Astrocyte of the hippocampus (primary cell): ENCODE measurements around the gene DEK.

Source experiments
- DNase-seq: peaks from one replicate; pipeline ENCODE4 v3.0.0; 2011; ENCODE audit warnings: low read depth, low spot score

DEK gene

DNA sequence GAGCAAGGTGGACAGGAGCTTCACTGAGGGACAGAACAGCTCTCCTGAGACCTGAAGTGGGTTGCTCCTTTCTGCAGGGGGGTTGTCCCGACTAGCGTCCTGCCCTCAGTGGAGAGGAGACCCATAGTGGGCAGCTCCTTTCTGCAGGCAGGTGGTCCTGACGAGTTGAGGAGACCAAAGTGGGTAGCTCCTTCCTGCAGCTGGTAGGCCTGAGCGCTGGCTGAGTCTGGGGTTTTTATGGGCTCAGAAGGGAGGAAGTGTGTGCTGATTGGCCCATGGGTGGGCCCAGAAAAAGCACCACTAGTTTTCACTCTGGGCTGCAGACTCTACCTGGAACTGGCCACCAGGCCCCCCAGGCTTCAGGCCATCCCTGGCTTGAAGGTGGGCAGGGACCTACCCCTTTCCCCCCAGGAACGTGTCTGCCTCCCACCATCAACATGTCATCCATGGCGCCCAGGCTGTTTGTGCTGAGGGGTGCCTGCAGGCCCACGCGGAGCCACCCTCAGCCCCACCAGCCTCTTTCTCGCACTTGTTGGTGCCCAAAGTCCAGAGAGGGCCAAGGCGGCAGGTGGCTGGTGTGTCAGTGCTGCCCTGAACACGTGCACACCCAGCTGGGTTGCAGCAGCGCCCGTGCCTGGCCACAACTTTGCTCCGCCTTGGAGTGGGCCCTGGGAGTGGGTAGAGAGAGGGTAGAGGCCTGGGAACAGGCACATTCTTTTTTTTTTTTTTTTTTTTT, 1.6 kb upstream of the DEK start:
- DNase-seq: no peak

GRCh38 chr6:18264923-18265377, 620 bp upstream of the DEK start:
- no peak for DNase-seq

- peak; percentile 39 for DNase-seq
Observed at GRCh38 chr6:18263418-18264218, 712 bp downstream of the DEK start.

DNA sequence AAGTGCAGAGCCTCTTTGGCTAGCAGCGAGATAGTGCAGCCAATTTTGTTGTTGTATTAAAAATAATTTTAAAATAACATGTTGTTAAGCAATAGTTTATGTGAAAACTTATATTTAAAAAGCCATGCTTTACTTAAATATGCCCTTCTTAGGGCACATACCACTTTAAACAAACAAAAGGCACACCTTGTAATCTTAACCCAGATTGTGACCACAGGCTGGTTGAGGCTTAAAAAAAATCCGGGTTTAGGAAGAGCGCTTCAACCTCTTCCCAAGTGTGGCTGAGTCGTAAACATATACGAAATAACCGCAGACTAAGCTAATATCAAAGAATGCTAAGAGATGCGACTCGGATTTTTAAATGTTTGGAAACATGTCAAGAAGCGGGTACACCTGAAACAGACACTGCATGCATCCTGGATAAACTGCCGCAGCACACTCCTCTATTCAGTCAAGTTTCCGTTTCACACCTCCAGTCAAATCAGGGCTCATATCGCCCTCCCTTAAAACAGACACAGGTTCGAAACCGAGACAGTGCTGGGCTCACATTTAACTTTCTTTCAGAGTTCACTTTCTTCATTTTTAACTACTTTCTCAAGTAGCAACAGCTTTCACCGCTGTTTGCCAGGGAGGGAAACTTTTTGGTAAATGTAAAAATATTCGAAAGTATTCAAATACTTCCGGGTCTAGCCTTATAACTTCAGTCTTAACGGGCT, 1.5 kb downstream of the DEK start:
- peak; percentile 37 for DNase-seq

DNA sequence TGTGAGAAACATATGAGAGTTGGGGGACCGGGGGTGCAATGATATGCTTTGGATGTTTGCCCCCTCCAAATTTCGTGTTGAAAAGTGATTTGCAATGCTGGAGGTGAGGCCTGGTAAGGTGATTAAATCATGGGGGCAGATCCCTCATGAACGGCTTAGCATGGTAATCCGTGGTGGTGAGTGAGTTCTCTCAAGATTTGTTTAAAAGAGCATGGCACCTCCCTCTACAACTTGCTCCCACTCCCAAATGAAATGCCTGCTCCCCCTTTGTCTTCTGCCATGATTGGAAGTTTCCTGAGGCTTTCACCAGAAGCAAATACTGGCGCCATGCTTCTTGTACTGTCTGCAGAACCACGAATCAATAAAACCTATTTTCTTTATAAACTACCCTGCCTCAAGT, 2.5 kb downstream of the DEK start:
- DNase-seq: no peak

DNA sequence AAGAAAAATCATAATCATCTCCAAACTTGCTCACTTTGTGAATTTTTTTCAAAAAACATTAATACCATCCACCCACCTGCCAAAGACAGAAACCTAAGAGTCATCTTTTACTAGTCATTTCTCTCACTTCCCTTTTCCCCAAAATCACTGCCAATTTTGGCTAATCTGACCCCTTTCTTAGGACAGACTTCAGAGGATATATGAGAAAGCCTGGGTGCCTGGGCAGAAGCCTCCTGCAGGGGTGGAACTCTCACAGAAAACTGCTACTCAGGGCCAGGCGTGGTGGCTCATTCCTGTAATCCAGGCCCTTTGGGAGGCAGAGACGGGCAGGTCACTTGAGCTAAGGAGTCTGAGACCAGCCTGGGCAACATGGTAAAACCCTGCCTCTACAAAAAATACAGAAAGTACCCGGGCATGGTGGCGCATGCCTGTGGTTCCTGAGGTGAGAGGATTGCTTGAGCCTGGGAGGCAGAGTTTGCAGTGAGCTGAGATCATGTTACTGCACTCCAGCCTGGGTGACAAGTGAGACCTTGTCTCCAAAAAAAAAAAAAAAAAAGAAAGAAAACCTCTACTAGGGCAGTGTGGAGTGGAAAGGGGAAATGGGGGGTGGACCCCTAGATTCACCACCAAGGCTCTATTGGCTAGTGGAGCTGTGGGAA, 3.8 kb downstream of the DEK start:
- peak; percentile 83 for DNase-seq

DNA sequence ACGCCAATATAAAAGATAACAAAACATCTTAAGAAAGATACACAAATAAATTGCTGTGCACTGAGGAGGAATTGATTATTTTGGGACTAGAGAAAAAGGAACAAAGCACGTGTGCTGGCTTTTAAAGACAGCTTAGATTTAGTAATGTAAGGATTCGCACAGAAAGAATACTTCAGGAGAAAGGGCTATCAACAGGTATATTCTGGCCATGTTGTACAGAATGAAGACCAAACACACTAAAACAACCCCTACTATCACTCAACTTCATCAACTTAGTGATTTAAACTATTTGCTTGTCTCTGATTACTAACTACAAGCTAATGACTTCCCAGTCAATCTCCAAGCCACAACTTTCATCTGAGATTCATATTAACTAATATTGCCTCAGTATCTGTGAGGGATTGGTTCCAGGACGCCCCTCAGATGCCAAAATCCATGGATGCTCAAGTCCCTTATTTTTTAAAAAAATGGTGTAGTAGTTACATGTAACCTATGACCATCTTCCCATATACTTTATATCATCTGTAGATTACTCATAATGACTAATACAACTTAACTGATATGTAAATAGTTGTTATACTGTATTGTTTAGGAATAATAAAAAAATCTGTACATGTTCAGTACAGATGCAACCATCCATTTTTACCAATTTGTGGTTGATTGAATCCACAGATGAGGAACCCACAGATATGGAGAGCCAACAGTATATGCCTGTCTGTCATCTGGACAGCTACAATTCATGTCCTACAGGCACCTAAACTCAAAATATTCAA, 4.5 kb downstream of the DEK start:
- DNase-seq: no peak

DNA sequence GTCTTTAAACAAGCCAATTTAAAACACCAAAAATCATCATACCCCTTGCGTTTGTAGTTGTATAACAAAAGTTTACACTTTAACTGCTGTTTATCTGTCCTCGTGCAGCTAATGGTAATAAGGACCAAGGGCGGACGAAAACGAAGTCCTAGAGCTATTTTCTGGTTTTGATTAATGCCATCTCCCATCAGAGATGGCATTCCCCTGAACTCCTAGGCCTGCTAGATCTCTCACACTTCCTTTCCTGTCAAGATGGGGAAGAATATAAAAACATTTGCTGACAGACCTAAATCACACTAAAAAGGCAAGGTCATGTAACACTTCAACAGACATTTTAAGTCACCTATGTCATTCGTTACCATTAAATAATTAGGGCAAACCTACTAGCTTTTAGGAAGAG, 9.5 kb downstream of the DEK start:
- DNase-seq: no peak

DNA sequence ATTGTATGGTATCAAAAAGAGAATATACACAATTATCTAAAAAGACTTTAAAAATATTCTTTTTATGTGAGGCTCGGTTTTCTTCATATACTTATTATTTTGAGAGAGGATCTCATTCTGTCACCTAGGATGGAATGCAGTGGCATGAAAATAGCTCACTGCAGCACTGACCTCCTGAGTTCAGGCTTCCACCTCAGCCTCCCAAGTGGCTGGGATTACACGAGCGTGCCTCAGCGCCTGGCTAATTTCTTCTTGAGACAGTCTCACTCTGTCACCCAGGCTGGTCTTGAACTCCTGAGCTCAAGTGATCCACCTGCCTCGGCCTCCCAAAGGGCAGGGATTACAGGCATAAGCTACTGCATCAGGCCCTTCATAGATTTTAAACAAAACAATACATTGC, 10.7 kb downstream of the DEK start:
- DNase-seq: no peak

- DNase-seq: no peak
Observed at GRCh38 chr6:18249271-18249670, 15.1 kb downstream of the DEK start.

GRCh38 chr6:18248698-18249097, 15.6 kb downstream of the DEK start:
- no peak for DNase-seq

DNA sequence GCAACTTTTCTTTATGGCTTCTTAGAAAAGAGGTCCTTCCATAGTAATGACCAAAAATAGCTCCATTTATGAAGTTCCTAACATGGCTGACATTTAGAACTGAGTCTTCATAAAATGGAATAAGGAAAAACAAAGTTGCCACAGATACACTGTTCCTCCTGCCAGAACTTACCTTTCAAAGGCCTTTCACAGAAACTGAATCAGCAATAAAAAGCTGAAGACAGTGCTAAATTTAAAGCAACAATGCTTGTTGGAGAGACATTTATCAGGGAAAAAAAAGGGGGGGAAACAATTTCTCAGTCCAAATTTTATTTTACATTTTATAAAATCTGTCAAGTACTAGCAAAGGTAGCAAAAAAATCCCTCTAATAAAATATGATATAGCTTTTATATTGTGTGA, 17.3 kb downstream of the DEK start:
- DNase-seq: no peak

DNA sequence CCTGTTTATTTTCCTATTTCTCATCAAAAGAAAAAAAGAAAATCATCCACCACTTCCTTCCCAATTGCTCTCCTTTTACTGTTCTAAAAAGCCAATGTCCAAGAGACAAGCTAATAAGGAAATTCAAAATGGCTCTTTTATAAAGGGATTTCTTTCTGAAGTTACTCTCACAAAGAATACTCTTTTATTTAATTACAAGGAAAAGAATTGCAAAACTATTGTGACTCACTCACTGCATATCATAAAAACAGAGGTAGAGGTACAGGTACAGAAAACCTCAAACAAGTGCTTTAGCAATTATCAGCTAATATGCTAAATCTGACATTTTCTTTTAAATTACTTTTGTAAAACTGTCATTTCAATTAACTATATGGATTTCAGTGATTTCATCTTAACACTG, 18.1 kb downstream of the DEK start:
- no peak for DNase-seq

GRCh38 chr6:18245642-18246041, 18.7 kb downstream of the DEK start:
- no peak for DNase-seq

GRCh38 chr6:18245079-18245478, 19.3 kb downstream of the DEK start:
- DNase-seq: no peak

- no peak for DNase-seq
Observed at GRCh38 chr6:18244251-18244650, 20.1 kb downstream of the DEK start.

DNA sequence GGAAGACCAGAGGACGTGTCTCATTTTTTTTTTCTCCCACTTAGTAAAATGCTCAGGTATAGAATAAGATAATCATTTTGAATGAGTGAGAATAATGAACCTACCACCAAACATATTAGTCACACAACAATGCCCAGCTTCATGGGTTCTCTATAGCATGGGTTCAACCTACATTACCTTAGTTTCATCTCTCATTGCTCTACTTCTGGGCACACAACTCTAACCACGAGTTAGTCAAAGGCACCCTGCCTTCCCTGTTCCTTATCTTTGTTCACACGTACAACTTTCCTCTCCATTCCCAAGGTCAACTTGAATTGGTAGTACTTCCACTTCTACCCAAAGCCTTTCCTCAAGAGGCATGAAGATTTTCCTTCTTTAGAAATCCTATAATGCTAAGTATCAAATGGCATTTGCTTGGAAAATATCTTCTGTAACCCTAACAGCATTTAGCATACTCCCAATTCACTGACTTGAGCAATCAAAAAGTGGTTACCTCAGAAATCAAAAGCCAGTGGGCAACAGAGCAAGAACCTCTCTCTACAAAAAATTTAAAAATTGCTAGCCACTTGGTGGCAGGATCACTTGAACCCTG, 20.9 kb downstream of the DEK start:
- DNase-seq: no peak

DNA sequence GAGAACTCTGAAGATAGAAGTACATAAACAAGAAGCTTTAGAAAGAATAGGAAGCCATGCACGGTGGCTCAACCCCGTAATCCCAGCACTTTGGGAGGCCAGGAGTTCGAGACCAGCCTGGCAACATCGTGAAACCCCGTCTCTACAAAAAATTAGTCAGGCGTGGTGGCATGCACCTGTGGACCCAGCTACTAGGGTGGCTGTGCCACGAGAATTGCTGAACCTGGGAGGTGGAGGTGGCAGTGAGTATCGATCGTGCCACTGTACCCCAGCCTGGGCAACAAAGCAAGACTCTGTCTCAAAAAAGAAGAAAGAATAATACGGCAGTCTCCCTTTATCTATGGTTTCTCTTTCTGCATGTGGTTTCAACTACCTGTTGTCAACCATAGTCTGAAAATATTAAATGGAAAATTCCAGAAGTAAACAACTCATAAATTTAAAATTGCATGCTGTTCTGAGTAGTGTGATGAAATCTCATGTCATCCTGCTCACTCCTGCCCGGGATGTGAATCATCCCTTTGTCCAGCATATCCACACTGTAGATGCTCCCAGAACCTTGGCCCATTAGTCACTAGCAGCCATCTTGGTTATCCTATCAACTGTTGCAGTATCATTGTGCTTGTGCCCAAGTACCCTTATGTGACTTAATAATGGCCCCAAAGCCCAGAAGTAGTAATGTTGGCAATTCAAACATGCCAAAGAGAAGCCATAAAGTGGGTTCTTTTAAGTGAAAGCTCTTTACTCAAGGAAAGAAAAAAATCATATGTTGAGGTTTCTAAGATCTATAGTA, 22.1 kb downstream of the DEK start:
- peak; percentile 36 for DNase-seq

DNA sequence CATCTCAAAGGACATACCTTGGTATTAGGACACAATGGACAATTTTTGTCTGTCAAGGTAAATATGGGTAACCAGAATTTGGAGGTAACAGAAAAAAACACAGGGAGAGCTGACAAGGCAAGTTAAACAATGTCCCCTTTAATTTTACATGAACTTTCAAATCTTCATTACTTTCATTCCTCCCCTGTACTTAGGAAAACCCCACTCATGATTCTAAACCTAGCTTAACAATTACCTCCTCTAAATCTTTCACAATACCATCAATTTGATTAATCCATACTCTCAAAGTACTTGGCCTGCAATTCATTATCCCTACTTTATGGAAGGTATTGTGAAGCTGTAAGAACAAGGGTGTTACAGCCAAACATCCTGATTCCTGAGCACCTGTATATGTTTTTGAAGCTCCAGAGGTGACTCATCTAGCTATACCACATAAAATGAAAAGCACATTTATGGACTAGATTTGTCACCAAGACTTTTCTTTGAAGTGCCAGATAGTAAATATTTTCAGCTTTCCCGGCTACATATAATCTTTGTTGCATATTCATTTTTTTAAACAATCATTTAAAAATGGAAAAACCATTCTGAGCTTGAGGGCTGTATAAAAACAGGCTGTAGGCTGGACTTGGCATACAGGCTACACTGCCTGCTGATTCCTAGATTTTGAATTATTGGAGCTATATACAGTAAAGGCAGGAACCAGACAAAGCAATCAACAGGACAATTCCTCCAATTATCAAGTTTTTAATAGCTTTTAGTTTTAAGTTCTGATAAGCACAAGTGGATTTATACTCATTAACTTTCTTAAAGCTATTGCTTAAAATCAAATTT, 22.9 kb downstream of the DEK start:
- no peak for DNase-seq
